Natural killer cell treated with Interleukin-12 subunit alpha and Interleukin-12 subunit beta and Interleukin-15 and Interleukin-18, amount 100 ng/mL, for 72 hours (primary cell): ENCODE results near the gene RPL29. TPM values are rescaled to one million over a fixed set of nuclear protein-coding genes. Genes with fewer than 3 reads are reported as not detected.

Experiments
- total RNA-seq, 2 donors: library from RNA; stranded (reverse); gene quantifications; one replicate each; pipeline ENCODE4 v1.2.3, GENCODE V29; 2022

The RPL29 gene
- total RNA-seq, 2 donors from 2014 or later: 598 to 910 TPM

Other genes with a start within 250 kb of the RPL29 start
- not detected for gene IQCF6, start 216.7 kb downstream of the RPL29 start, total RNA-seq
- not detected for gene IQCF2, start 134.3 kb downstream of the RPL29 start, total RNA-seq
- not detected for gene IQCF5, start 120.3 kb downstream of the RPL29 start, total RNA-seq
- not detected for gene IQCF1, start 92.5 kb downstream of the RPL29 start, total RNA-seq
- 10 to 100 TPM; 46.4 to 78.1 TPM for gene RRP9, start 54.0 kb downstream of the RPL29 start, total RNA-seq
- gene PARP3, start 53.5 kb downstream of the RPL29 start, total RNA-seq: 10 to 100 TPM in 1 of 2 donors, 1 to 10 TPM in 1; 3.7 to 11.9 TPM
- not detected for gene GPR62, start 40.5 kb downstream of the RPL29 start, total RNA-seq
- gene PCBP4, start 28.4 kb downstream of the RPL29 start, total RNA-seq: 1 to 10 TPM; 7.9 to 8.4 TPM
- gene ABHD14B, start 21.8 kb downstream of the RPL29 start, total RNA-seq: 10 to 100 TPM; 28.0 to 33.2 TPM
- 10 to 100 TPM in 1 of 2 donors, 1 to 10 TPM in 1; 8.7 to 13.1 TPM for gene ABHD14A, start 20.8 kb downstream of the RPL29 start, total RNA-seq
- gene ACY1, start 12.4 kb downstream of the RPL29 start, total RNA-seq: 10 to 100 TPM; 22.4 to 42.6 TPM
- gene DUSP7, start 60.7 kb upstream of the RPL29 start, total RNA-seq: 10 to 100 TPM; 19.4 to 31.0 TPM
- 10 to 100 TPM; 14.9 to 35.3 TPM for gene POC1A, start 158.5 kb upstream of the RPL29 start, total RNA-seq
- gene ALAS1, start 202.3 kb upstream of the RPL29 start, total RNA-seq: 100 to 1,000 TPM in 1 of 2 donors, 10 to 100 TPM in 1; 93.6 to 121 TPM
- under 1 TPM; 0.10 to 0.39 TPM for gene TLR9, start 229.8 kb upstream of the RPL29 start, total RNA-seq
- 100 to 1,000 TPM in 1 of 2 donors, 10 to 100 TPM in 1; 90.3 to 117 TPM for gene TWF2, start 243.3 kb upstream of the RPL29 start, total RNA-seq
- gene PPM1M, start 249.9 kb upstream of the RPL29 start, total RNA-seq: 10 to 100 TPM; 45.7 to 47.7 TPM